LHCN-M2 (cell line): ENCODE results near the gene FAAP20. TPM values are rescaled to one million over a fixed set of nuclear protein-coding genes. Genes with fewer than 3 reads are reported as not detected.
A peak's percentile ranks its signal among the peaks of the same experiment; 100 is the strongest.

Source experiments
- DNase-seq: peaks from one replicate; pipeline ENCODE4 v3.0.0-alpha.2; 2012; ENCODE audit warnings: low read depth
- total RNA-seq: library from RNA; depleted of rRNA; stranded (reverse); fragments of >200 nt; gene quantifications from 2 replicates; pipeline ENCODE4 v1.2.3, GENCODE V29; 2014

The FAAP20 gene
- total RNA-seq, 1 experiment from 2014 or later: 47.5 TPM

DNA sequence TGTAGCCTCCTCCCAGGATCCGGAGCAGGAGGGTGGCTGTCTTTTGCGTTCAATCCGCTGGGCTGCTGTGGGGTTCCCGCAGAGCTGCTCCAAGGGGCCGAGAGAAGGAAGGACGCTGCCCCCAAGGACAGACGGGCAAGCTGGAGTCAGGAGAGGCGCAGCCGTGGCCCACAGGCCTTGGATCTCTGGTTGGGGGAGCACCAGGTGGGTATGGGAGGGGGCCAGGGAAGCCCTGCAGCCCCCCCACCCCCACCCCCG is 17.6 kb upstream of the FAAP20 start:
- no peak for DNase-seq

DNA sequence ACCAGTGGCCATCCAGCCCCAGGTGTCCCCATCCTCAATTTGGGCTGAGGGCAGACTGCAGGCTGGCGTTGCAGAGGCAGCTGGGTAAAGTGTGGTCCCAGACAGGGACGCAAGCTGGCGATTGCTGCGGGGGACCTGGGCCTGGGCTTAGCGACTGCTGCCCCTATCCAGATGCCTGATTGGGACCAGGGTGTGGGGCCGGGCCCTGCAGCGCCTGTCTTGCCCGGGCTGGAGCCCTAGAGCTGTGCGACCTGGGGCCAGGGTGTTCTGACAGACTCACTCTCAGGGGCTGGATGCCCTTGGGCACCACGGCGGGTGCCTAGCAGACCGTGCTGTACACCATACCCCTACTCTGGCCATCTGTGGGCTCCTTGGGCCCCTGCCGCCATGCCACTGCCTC is 16.2 kb upstream of the FAAP20 start:
- DNase-seq: no peak

DNA sequence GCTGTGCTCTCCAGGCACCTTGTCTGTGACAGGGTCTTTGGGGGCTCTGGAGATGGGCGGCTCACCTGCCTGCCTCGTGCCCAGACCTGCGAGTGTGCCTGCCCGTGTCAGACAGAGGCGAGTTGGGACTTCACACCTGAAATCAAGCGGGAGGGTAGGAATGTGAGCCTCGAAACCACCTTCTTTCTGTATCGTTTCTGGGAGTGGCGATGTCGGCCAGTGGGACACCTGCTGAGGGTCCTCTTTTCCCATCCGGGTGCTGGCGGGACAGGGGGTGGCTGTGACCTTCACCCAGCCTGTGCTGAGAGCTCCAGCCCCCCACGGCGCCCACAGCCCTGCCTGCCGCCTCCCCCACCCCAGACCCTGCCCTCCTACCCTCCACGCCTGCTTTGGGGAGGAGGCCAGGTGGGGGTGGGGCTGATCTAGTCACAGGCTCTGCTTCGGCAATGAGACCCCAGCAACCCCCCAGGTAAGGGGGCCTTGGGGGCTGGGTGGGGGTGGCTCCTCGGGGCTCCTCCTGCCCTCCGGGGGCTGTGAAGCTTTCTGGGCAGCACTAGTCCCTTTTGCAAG is 15.6 kb upstream of the FAAP20 start:
- DNase-seq: no peak

DNA sequence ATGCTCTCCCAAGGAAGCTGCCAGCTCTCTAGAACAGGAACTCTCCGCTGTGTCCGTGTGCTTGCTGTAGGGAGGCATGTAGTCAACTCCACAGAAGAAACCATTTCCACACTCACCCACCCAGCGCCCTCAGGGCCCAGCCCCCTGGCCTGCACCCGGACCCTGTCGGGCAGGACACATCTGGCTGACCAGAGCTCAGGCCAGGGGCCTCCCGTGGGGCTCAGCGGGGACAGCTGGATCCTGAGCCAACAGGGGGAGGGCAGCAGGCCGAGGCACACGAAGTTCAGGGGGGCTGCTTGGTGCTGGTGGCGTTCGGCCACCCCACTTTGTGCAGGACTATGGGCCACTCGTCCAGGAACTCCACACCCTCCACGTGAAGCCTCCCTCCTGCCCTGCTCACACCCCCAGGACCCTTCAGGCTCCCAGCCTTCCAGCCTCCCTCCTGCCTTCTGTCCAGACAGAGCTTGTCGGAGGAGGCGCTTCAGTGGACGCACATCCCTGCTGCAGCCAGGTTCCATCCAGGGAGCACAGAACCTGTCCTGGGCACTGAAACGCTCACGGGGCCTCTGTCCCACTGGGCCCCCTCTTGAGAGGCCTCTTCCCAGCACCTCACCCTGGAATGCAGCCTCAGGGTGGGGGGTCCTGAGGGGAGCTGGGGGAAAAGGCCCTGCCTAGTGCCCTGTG is 15.0 kb upstream of the FAAP20 start:
- DNase-seq: no peak

DNA sequence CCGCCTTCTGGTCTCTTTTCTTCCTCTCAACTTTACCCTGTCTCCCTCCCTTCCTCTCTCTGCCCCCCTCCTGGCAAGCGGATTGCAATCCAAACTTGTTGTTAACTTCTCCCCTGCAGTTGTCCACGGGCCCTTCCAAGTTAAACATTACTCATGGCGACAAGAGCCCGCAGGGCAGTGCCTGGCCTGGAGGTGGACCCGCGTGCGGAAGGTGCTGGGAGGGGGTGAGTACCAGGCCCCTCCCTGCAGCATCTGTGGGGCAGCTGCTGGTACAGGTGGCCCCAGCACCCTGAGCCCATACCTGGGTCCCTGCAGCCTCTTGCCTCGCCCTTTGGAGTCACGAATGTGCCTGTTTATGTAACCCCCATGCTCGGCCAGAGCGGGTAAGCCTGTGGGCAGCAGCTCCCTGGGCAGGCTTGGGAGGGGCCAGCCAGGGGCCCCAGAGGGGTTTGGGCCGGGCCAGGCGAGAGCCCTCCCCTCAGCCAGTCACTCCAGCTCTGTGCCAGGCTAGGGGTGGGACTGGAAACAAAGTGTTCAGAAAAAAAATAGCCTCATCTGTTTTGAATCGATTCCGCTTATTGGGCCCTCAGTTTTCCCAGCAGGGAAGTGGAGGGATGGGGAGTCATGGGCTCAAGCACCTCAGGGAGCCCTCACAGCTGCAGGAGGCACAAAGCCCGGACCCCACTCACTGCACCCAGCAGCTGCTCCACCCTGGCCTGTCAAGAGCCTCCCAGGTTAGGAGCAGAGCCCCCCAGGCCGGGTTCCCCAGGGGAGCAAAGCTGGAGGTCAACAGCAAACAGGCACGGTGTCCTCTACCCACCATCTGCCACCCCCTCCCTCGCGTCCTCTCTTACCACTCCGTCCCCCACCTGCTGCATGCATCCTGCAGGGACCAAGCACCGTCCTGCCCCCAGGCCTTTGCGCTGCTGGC is 14.0 kb upstream of the FAAP20 start:
- peak; percentile 85 for DNase-seq

DNA sequence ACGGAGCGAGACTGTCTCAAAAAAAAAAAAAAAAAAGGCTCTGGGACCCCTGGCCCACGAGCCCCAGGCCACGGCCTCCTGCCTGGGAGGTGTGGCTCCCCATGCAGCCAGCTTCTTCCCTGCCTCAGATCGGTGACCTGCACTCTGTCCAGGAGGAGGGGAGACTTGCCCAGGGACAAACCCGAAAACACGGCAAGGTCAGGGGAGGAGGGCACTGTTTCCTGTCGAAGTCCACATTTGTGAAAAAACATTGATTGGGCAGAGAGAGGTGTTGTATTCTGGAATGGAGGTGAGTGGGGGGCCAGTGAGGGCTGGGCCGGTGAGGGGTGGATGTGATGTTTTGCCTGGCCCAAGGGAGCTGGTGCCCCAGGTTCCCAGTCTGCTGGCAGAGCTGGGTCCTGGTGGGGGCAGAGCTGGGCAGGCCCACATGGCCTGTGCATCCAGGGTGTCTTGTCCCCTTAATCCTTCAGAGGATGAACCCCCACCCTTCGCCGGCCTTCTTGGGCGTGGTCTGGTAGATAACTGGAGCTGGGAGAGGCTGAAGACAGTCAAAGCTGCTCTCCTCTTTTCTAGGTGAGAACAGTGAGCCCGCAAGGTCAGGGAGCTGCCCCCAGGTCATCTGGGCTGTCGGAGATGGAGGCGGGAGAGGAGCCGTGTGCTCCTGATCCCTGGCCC is 12.4 kb upstream of the FAAP20 start:
- no peak for DNase-seq

DNA sequence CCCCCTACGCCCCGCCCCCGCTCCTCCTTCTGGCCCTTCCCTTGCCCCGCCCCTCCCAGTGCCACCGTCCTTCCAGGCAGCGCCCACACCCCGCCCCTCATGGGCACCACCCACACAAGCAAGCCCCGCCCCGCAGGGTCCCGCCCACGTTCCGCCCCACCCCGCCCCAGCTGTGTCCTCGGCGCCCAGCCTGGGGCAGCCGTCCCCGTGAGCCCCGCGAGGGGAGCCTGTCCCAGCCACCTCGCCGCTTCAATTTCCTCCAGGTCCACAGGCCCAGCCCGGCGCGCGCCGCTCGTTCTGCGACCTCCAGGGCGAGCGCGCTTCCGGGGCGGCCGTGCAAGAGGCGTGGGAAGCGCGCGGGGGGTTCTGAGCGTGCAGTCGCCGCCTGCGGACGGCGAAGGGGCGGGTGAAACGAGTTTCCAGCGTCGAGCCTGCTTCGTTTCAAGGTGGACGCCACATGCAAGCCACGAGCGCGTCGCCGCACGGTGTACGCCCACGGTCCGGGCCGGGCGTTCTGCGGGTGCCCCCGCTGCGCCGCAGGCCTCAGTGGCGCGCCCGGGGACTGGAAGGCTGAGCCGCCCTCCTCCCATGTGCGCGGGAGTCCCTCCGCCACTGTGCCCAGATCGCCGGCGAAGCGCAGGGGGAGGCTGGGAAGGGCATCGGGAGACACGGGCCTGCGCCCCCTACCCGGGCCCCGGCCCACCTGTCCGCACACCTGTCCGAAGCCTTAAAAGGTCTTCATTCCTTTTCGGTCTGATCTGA is 10.8 kb upstream of the FAAP20 start:
- peak; percentile 82 for DNase-seq

DNA sequence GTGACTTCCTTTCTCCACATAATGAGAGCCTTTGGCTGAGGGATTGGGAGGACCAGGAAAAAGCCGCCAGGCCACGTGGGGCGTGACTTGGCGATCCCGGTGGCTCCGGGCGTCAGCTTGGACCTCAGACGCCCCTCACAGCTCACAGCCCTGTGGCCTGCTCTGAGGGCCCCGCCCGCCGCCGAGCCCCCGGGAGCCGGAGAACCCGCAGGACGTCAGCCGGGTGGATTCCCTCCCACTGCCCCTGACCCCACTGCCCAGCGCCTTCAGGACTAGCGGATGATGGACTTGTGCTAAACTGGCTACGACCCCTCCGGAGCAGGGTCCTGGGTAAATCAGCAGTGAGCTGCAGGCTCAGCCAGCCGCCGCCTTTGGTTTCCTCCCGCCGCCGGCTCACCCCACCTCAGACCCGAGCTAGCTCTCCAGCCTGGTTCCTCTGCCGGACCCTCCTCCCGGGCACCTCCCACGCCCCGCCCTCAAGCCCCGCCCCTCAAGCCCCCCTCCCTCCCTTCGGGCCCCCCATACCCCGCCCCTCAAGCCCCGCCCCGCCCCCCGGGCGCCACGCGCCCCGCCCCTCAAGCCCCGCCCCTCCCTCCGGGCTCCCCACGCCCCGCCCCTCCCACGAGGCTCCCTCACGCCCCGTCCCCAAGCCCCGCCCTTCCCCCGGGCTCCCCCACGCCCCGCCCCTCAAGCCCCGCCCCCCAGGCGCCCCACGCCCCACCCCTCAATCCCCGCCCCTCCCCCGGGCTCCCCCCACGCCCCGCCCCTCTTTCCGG is 10.0 kb upstream of the FAAP20 start:
- DNase-seq: peak; percentile 44

DNA sequence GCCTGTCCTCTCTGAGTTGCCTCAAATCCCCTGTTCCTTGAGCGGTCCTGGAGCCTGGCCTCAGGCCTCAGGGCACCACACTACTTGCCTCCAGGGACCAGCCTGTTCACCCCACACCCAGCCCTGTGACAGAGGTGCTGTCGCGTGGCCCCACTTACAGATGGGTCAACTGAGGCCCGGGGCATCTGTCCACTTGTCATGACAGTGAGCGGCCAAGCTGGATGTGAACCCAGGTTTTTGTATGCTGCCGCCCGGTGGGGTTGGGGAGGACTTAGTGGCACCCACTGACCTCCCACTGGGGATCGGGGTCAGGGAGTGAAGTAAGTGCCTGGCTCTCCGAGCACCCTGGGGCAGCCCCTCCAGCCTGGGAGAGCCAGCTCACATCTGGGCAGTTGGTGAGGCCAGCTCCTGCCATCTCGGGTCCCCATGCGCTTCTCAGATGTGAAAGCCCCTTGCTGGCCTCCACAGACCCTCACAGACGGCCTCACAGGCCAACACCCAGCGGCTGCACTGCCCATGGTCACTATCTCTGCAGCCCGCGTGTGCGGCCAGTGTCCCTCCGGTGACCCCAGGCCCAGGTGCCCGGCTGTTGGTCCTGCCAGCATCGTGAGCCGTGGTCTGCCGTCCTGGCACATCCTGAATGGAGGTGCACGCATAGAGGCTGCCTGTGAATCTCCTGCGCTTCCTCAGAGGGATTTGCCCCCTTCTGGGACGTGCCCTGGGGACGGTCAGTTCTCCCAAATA is 9.3 kb upstream of the FAAP20 start:
- no peak for DNase-seq

DNA sequence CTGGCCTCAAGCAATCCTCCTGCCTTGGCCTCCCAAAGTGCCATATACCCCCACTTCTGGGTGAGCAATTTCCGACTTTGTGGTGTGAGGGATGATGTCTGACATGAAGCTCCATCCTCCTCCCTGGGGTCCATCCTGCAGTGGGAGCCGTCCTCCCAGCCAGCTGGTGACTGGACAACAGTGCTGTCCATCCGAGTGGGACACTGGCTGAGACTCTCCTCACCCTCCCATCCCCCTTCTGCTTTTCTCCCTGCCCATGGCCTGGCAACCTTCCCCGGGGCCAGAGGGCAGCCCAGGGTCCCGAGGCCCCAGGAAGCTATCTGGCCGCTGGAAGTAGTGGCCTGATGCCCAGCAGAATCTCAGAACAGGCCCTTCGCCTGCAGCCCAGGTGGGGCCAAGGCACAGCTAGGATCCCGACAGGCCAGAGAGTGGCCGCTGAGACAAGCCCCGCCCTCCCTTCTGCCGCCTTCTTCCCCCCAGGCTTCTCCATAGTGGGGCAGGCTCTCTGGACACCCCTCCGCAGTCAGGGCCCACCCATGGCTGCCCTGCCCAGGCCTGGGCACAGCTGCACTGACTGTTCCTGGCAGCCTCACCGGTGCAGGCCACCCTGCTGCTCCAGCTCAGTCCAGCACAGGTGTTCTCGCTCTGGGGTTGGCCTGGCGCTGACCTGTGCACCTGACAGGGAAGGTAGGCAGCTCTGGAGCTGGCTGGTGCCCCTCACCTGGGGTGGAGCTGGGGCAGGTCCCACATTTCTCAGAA is 8.4 kb upstream of the FAAP20 start:
- no peak for DNase-seq

DNA sequence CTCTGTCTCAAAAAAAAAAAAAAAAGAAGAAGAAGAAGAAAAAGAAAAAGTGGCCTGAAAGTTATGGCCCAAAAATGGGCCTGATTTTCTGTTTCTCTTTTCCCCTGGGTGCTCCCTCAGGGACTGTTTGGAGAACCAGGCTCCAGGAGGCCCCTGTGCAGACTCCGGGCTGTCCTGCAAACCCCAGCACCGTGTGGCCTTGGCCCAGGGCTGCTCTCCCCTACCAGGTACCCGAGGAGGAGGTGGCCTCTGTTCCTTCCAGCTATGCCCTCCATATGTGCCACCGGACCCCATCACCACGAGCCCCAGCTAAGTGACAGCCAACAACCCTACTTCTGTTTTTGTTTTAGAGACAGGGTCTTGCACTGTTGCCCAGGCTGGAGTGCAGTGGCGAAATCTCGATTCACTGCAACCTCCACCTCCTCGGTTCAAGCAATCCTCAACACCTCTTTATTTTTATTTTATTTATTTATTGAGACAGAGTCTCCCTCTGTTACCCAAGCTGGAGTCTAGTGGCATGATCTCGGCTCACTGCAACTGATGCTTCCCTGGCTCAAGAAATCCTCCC is 7.5 kb upstream of the FAAP20 start:
- no peak for DNase-seq

DNA sequence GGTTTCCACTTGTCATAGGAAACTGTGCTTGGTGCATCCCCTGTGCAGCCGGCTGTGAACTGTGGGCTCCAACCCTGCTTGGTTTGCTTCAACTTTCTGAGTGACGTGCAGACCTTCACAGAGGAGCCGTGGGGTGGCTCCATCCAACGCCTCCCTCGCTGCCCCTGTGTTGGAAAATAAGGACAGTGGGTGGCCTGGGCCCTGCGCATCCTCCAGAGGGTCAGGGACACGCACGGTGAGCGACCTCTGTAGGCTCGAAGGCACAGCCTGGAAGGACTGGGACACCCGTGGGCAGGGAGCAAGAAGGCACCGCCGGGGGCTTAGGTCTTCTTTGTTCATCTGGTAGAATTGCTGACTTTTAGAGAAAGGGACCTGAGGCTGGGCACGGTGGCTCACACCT is 6.5 kb upstream of the FAAP20 start:
- no peak for DNase-seq

DNA sequence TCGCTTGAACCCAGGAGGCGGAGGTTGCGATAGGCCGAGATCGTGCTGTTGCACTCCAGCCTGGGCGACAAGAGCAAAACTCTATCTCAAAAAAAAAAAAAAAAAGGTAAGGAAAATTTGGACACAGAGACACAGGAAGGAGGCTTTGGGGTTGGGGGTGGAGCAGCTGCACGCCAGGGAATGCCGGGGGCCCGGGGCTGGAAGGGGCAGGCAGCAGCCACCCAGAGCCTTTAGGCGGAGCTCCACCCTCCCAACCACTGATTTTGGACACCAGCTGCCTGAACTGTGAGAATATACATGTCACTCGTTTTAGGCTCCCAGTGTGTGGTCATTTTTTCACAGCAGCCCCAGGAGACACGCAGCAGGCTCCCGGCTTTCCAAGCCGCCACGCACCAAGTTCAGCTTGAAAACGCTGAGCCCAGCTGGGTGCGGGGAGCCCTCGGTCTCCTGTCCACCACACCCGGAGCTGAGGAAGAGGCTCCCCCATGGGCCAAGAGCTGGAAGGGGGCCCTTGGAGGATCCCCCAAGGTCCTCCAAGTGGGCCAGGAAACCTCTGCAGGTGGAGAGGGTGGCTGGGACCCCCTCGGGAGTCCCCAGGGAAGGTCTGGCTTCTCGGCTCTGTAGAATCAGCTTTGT is 5.9 kb upstream of the FAAP20 start:
- no peak for DNase-seq

DNA sequence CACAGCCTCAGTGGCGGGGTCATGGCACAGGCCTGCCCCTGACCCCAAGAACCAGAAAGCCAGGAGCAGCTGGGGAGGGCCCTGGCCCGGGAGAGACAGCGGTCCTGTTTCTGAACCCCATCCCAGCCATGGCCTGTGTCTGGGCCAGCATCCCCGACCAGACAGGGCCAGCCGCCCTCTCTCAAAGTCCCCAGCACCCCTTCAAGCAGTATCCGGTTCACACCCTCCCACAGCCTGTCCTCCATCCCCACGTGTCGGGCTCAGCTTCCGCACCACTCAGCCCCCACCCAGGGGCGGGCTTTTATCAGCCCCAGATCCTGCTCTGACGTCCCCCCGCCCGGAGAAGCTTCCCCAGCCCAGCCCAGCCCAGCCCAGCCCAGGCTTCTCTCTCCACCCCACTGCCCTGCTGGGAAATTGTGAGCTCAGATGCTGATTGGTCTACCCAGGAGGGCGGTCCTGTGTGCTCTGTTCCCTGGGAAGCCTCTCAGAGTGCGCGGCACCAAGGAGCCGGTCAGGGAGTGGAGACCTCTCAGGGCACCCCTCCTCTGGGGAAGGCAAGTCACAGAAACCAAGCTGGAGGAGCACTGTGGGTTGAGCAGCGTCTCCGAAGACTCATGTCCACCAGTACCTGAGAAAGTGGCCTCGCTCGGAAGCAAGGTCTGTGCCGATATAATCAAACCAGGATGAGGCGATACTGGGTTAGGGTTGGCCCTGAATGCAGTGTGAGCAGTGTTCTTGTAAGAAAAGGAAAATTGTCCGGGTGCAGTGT is 4.7 kb upstream of the FAAP20 start:
- DNase-seq: peak; percentile 88

DNA sequence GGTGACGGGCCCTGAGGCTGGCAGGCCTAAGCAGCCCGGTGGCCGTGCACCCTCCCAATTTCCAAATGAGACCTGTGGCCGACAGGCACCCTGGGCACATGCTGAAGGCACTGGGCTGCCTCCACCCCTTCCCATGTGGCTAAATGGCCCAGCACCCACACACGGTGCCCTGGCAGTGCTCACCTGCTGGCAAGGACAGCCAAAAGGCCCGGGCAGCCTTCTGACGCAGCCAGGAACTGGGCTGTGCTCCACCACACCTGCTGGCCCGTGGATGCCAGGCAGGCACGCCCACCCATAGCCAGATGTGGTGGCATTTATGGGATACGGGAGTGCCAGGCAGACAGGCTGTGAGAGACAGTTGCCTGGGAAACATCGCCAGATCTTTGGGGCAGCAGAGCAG is 4.0 kb upstream of the FAAP20 start:
- no peak for DNase-seq

DNA sequence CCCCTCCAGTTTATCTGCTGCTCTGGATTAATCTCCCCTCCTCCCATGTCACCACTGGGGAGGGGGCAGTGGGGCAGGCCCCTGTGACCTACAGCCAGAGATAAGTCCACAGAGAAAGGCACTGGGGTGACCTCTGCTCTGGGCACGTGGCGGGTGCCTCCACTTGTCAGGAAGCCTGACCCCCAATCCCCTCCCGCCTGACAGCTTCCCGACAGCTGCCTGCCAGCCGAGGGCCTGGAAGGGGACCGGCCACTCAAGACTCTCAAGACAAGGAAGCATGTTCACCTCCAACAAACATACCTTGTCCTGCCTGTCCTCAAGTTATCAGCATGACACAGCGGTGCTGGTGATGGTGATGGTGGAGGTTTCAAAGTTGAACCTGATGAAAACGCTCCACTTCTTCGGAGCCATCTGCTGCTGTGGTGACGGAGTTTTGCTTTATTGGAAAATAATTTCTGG is 3.2 kb upstream of the FAAP20 start:
- no peak for DNase-seq

DNA sequence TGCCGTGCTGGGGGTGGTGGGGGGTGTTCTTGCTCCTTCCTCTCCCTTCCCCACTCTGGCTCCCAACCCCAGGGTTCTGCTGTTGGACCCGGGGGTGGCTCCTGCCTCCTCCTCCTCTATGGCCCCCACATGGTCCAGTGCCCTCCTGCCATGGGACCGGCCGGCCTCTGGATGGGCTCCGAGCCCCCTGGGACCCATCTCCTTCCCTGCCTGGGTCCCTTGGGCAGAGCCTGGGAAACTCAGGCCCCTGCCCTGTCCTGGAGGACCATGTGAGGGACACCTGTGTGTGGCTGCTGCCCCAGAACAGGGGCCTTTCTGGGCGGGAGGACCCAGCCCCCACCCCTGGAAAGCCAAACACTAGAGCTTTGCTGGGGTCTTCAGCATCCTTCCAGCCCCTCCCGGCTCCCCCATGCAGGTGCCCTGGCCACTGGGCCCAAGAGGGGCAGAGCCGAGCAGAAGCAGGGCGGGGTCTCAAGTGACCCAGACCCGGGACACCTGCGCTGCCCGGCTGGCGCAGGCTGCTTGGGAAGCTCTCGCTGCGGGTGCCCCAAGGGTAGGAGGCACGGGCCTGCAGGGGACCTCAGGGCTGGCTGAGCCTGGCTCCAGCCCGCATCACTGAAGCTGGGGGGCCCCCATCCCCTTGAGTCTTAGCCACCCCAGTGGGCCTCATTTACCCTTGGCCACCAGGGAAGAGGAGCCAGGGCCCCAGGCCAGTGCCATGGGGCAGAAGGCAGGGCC is 2.5 kb upstream of the FAAP20 start:
- no peak for DNase-seq
